Esophagus muscularis mucosa (tissue), 4 donors: Measurements from ENCODE around the gene CELSR1.

ENCODE experiments used
- EP300 ChIP-seq: sonication (generic); formaldehyde crosslinking; IDR thresholded peaks from one replicate; pipeline ENCODE4 v1.6.1; 2017; ENCODE audit warnings: antibody characterized with exemption
- POLR2A ChIP-seq: fragments of 450-650 bp; IDR thresholded peaks from one replicate; pipeline ENCODE4 v1.6.1; 2017; ENCODE audit warnings: antibody characterized with exemption, moderate library complexity, mild to moderate bottlenecking, low read depth
- TF ChIP-seq, protein P1 (sequence below), 3 experiments: fragments of 200-600 bp in 2 of 3; fragments of 450-650 bp in 1 of 3; sonication (generic) in 2 of 3; IDR thresholded peaks; one replicate each; pipeline ENCODE4 v1.5.1; 2017 to 2019; ENCODE audit warnings: antibody characterized with exemption in 3 of 3, mild to moderate bottlenecking in 2 of 3, moderate library complexity in 1 of 3

- TF ChIP-seq, protein P1, sequence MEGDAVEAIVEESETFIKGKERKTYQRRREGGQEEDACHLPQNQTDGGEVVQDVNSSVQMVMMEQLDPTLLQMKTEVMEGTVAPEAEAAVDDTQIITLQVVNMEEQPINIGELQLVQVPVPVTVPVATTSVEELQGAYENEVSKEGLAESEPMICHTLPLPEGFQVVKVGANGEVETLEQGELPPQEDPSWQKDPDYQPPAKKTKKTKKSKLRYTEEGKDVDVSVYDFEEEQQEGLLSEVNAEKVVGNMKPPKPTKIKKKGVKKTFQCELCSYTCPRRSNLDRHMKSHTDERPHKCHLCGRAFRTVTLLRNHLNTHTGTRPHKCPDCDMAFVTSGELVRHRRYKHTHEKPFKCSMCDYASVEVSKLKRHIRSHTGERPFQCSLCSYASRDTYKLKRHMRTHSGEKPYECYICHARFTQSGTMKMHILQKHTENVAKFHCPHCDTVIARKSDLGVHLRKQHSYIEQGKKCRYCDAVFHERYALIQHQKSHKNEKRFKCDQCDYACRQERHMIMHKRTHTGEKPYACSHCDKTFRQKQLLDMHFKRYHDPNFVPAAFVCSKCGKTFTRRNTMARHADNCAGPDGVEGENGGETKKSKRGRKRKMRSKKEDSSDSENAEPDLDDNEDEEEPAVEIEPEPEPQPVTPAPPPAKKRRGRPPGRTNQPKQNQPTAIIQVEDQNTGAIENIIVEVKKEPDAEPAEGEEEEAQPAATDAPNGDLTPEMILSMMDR (IDR thresholded peaks at IDR 0.05), result no peak
- TF ChIP-seq EP300 (no peak), POLR2A (no peak)
Measured at GRCh38 chr22:46581538-46582244, 44.3 kb upstream of the CELSR1 start.
